Kidney (tissue), 14 donors: ENCODE measurements around the gene HERC4. TPM values are rescaled to one million over a fixed set of nuclear protein-coding genes. Genes with fewer than 3 reads are reported as not detected.
"Not testable (repeated sequence)": the region's sequence is repeated elsewhere in the genome, so short reads cannot be mapped to it uniquely, and the experiment has no call there.

Experiments used
- DNase-seq, 5 donors: peaks; one replicate each; pipeline ENCODE4 v3.0.0-alpha.2; 2013 to 2020
- FAIRE-seq: peaks from 2 replicates; lab custom pipeline; 2012; peaks lifted over from hg19 to GRCh38; lab: Jason Lieb, UNC
- H3K27ac ChIP-seq, 2 donors: one replicate each; pipeline ENCODE4 v1.7.0; 2013; ENCODE audit warnings: low read depth in 2 of 2, low read length in 2 of 2, inconsistent platforms in 1 of 2
- H3K27me3 ChIP-seq: one replicate; pipeline ENCODE4 v1.7.1; 2013; ENCODE audit warnings: low read length, inconsistent platforms; ENCODE audit not compliant: control insufficient read depth, insufficient read depth
- H3K36me3 ChIP-seq, 3 donors: one replicate each; pipeline versions ENCODE4 v1.7.0 to v1.7.1; 2013; ENCODE audit warnings: low read length in 3 of 3, control low read depth in 1 of 3, inconsistent platforms in 1 of 3; ENCODE audit not compliant: insufficient read depth in 3 of 3, control insufficient read depth in 2 of 3
- H3K4me1 ChIP-seq, 3 donors: one replicate each; pipeline versions ENCODE4 v1.7.0 to v1.7.1; 2013; ENCODE audit warnings: low read length in 3 of 3, inconsistent platforms in 1 of 3, low read depth in 1 of 3; ENCODE audit not compliant: control insufficient read depth in 2 of 3, insufficient read depth in 2 of 3
- H3K4me3 ChIP-seq, 3 donors: one replicate each; pipeline versions ENCODE4 v1.7.0 to v1.8.1; 2013; ENCODE audit warnings: low read length in 3 of 3, control low read depth in 1 of 3, inconsistent platforms in 1 of 3
- H3K9ac ChIP-seq, 3 donors: one replicate each; pipeline versions ENCODE4 v1.7.0 to v1.7.1; 2013; ENCODE audit warnings: low read length in 3 of 3, control low read depth in 1 of 3, inconsistent platforms in 1 of 3
- H3K9me3 ChIP-seq, 3 donors: one replicate each; pipeline versions ENCODE4 v1.7.0 to v1.7.1; 2013; ENCODE audit warnings: low read length in 3 of 3, control low read depth in 1 of 3, inconsistent platforms in 1 of 3; ENCODE audit not compliant: control insufficient read depth in 2 of 3, insufficient read depth in 1 of 3
- CTCF ChIP-seq: IDR thresholded peaks from 3 replicates; pipeline ENCODE4 v1.5.1; 2012; ENCODE audit warnings: mild to moderate bottlenecking, moderate library complexity, borderline replicate concordance; ENCODE audit not compliant: insufficient read depth; ENCODE audit errors: extremely low read depth
- intact Hi-C: fragments of 100-400 bp; cut with DNase I; formaldehyde crosslinking; loops from one replicate; pipeline ENCODE4 v1.11.1; 2022
- polyA plus RNA-seq: library from polyadenylated mRNA; stranded (reverse); fragments of 350-450 nt; fragmentation: Illumina TruSeq; extraction: RNeasy Lipid Tissue Mini Kit (QIAGEN cat#74804); gene quantifications from one replicate; pipeline ENCODE4 v1.2.3, GENCODE V29; 2014; ENCODE audit warnings: low read depth, low replicate concordance; ENCODE audit not compliant: insufficient read depth
- total RNA-seq: library from RNA; stranded (reverse); fragmentation: NEBNext Ultra II Directional; extraction: Animal tissue kit (Norgen Biotek cat#: 25700); gene quantifications from one replicate; pipeline ENCODE4 v1.2.1, GENCODE V29; 2021
- donor health status: control.
- donor health status: control.
- donor health status: control.
- donor health status: control.
- donor health status: control.
- donor health status: DM: yes; HTN: yes; CAD: no.
- donor health status: Normal renal cell carcinoma (clear cell type).

HERC4 gene
- total and polyA plus RNA-seq, 2 donors from 2014 or later: 13.3 to 47.1 TPM

- Histone ChIP-seq H3K4me3 (no peak overlapping the region), H3K9ac (no peak overlapping the region), H3K27ac (no peak overlapping the region), H3K9me3 (no peaks in the 10 kb centered on the region), H3K36me3 (no peaks in the 10 kb centered on the region), H3K4me1 (peaks cover 0 to 3% (median 0%) of the 10 kb centered on the region in 3 donors), H3K27me3 (no peaks in the 10 kb centered on the region)
- intact Hi-C loops: no loop called here
- FAIRE-seq: no peak
- no peak for DNase-seq
- TF ChIP-seq CTCF: no peak
Observed at GRCh38 chr10:68079434-68079833, 4.4 kb upstream of the HERC4 start.

GRCh38 chr10:68077026-68077425 lies 1.9 kb upstream of the HERC4 start:
- no peaks in the 10 kb centered on the region for H3K27me3 ChIP-seq
- H3K27ac ChIP-seq: no peak overlapping the region
- H3K4me1 ChIP-seq: peaks cover 0 to 3% (median 0%) of the 10 kb centered on the region in 3 donors
- H3K4me3 ChIP-seq: no peak overlapping the region
- H3K9me3 ChIP-seq: no peaks in the 10 kb centered on the region
- no peak for TF ChIP-seq CTCF
- DNase-seq: no peak
- no peak for FAIRE-seq
- H3K9ac ChIP-seq: no peak overlapping the region
- intact Hi-C loops: no loop called here
- H3K36me3 ChIP-seq: no peaks in the 10 kb centered on the region

GRCh38 chr10:68076081-68076480 lies 998 bp upstream of the HERC4 start:
- not testable (repeated sequence) for FAIRE-seq

GRCh38 chr10:68075550-68076004 lies 494 bp upstream of the HERC4 start:
- TF ChIP-seq CTCF: no peak
- Histone ChIP-seq H3K27me3 (no peaks in the 10 kb centered on the region), H3K9me3 (no peaks in the 10 kb centered on the region), H3K4me3 (peak overlapping the region; percentile 59 to 92 (median 71)), H3K4me1 (peaks cover 0 to 8% (median 3%) of the 10 kb centered on the region in 3 donors), H3K27ac (peak overlapping the region in 1 of 2 donors; percentile 26), H3K36me3 (no peaks in the 10 kb centered on the region), H3K9ac (peak overlapping the region in 1 of 3 donors; percentile 26)
- FAIRE-seq (no peak), DNase-seq (no peak)
- intact Hi-C loops: no loop called here

More at GRCh38 chr10:68076081-68076480, 998 bp upstream of the HERC4 start:
- H3K9me3 ChIP-seq, H3K27ac ChIP-seq, H3K4me3 ChIP-seq, H3K4me1 ChIP-seq, H3K36me3 ChIP-seq, DNase-seq, H3K27me3 ChIP-seq, intact Hi-C loops, H3K9ac ChIP-seq: not testable (repeated sequence)
